Small intestine (tissue), 7 donors: Measurements from ENCODE around the gene TSPAN9. TPM values are rescaled to one million over a fixed set of nuclear protein-coding genes. Genes with fewer than 3 reads are reported as not detected.

Source experiments
- DNase-seq, 2 donors: peaks; one replicate each; pipeline versions ENCODE4 v3.0.0 to v3.0.0-alpha.2; 2013
- FAIRE-seq: peaks from 2 replicates; lab custom pipeline; 2012; peaks lifted over from hg19 to GRCh38; lab: Jason Lieb, UNC
- H3K27ac ChIP-seq, 3 donors: one replicate each; pipeline ENCODE4 v1.5.1; 2013; ENCODE audit warnings: low read length in 2 of 3, mild to moderate bottlenecking in 2 of 3, control low read depth in 1 of 3, inconsistent platforms in 1 of 3, low read depth in 1 of 3, moderate library complexity in 1 of 3
- H3K27me3 ChIP-seq, 3 donors: one replicate each; pipeline ENCODE4 v1.6.1; 2013; ENCODE audit warnings: low read length in 3 of 3, inconsistent platforms in 1 of 3; ENCODE audit not compliant: control insufficient read depth in 3 of 3, insufficient read depth in 3 of 3
- H3K36me3 ChIP-seq, 3 donors: one replicate each; pipeline ENCODE4 v1.6.1; 2013; ENCODE audit warnings: low read length in 3 of 3, inconsistent platforms in 1 of 3, low read depth in 1 of 3, mild to moderate bottlenecking in 1 of 3, moderate library complexity in 1 of 3; ENCODE audit not compliant: control insufficient read depth in 3 of 3, insufficient read depth in 2 of 3
- H3K4me1 ChIP-seq, 3 donors: one replicate each; pipeline ENCODE4 v1.6.1; 2013; ENCODE audit warnings: low read length in 2 of 3, inconsistent platforms in 1 of 3, low read depth in 1 of 3, mild to moderate bottlenecking in 1 of 3, moderate library complexity in 1 of 3; ENCODE audit not compliant: control insufficient read depth in 3 of 3, insufficient read depth in 2 of 3
- H3K4me3 ChIP-seq, 3 donors: one replicate each; pipeline ENCODE4 v1.5.1; 2013; ENCODE audit warnings: low read length in 3 of 3, control low read depth in 1 of 3, inconsistent platforms in 1 of 3, low read depth in 1 of 3, mild to moderate bottlenecking in 1 of 3, moderate library complexity in 1 of 3
- H3K9me3 ChIP-seq, 2 donors: one replicate each; pipeline ENCODE4 v1.6.1; 2013; ENCODE audit warnings: low read depth in 1 of 2, low read length in 1 of 2; ENCODE audit not compliant: control insufficient read depth in 2 of 2, insufficient read depth in 1 of 2
- WGBS, 3 donors: extraction: QIAGEN DNeasy Blood & Tissue Kit; methylation state at CpG; one replicate each; pipeline ENCODE4 v1.1.7; 2013; 5-methylcytosine and 5-hydroxymethylcytosine counted together
- polyA plus RNA-seq, 4 donors: library from polyadenylated mRNA; stranded (reverse) in 3 of 4; unstranded in 1 of 4; fragments of 200-250 nt in 3 of 4; fragments of 120-200 nt in 1 of 4; gene quantifications; one replicate each; pipeline versions ENCODE4 v1.2.1 to v1.2.3, GENCODE V29; 2013
- donor health status: healthy with polysubstance abuse.
- donor health status: control.
- donor health status: control.
- donor health status: Bipolar disorder and iron deficiency.
- donor health status: healthy.

TSPAN9 gene
- polyA plus RNA-seq, 4 donors, result 1.3 to 25.5 (median 12.8) TPM

- peaks cover 0 to 14% (median 0%) of the 10 kb centered on the region in 3 donors for H3K36me3 ChIP-seq
- H3K4me1 ChIP-seq, result no peaks in the 10 kb centered on the region
- H3K4me3 ChIP-seq, result no peak overlapping the region
- FAIRE-seq (no peak), DNase-seq (no peak)
- no peaks in the 10 kb centered on the region for H3K27me3 ChIP-seq
- peaks cover 0 to 4% of the 10 kb centered on the region in 2 donors for H3K9me3 ChIP-seq
- no peak overlapping the region for H3K27ac ChIP-seq
- 63 to 76% (median 67%) methylated on average over 24 of the region's 24 CpGs for WGBS, 3 donors
Observed at GRCh38 chr12:3130057-3130830, 53.1 kb downstream of the TSPAN9 start.

DNA sequence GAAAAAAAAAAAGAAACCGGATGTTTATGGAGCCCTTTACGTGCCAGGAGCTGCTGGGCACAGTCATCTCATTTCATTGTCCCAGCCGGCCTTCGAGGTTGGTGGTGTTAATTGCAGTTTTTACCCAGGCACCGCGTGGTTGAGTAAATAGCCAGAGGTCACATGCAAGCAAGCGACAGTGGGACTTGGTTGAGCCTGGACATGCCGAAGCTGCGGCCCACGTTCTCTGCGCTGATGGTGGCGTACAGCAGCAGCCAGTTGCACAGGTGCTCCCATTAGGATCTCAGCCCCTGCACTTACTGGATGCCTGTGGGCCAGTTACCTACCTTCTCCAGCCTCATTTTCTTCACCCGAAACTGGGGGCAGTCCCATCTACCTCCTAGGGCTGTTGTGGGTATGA is 54.0 kb downstream of the TSPAN9 start:
- H3K4me3 ChIP-seq, result no peak overlapping the region
- no peak for DNase-seq
- WGBS, 3 donors, result 77 to 86% (median 86%) methylated on average over 13 of the region's 13 CpGs
- H3K9me3 ChIP-seq, result no peaks in the 10 kb centered on the region
- H3K4me1 ChIP-seq, result peaks cover 0 to 2% (median 0%) of the 10 kb centered on the region in 3 donors
- H3K27ac ChIP-seq, result no peak overlapping the region
- no peaks in the 10 kb centered on the region for H3K27me3 ChIP-seq
- no peak for FAIRE-seq
- H3K36me3 ChIP-seq, result peaks cover 0 to 19% (median 0%) of the 10 kb centered on the region in 3 donors

- H3K4me1 ChIP-seq, result peaks cover 0 to 2% (median 0%) of the 10 kb centered on the region in 3 donors
- no peak overlapping the region for H3K27ac ChIP-seq
- 59 to 67% (median 65%) methylated on average over 21 of the region's 21 CpGs for WGBS, 3 donors
- no peak overlapping the region for H3K4me3 ChIP-seq
- no peak for FAIRE-seq
- H3K36me3 ChIP-seq, result peaks cover 0 to 20% (median 0%) of the 10 kb centered on the region in 3 donors
- DNase-seq, result no peak
- H3K9me3 ChIP-seq, result no peaks in the 10 kb centered on the region
- no peaks in the 10 kb centered on the region for H3K27me3 ChIP-seq
Observed at GRCh38 chr12:3132636-3133404, 55.6 kb downstream of the TSPAN9 start.

GRCh38 chr12:3133405-3133783 is 56.2 kb downstream of the TSPAN9 start:
- Histone ChIP-seq H3K4me3 (no peak overlapping the region), H3K27ac (no peak overlapping the region), H3K36me3 (peaks cover 0 to 18% (median 0%) of the 10 kb centered on the region in 3 donors), H3K4me1 (peaks cover 0 to 2% (median 0%) of the 10 kb centered on the region in 3 donors), H3K27me3 (no peaks in the 10 kb centered on the region), H3K9me3 (no peaks in the 10 kb centered on the region)
- DNase-seq (no peak), FAIRE-seq (no peak)

GRCh38 chr12:3134126-3134525 is 56.9 kb downstream of the TSPAN9 start:
- no peak for FAIRE-seq

DNA sequence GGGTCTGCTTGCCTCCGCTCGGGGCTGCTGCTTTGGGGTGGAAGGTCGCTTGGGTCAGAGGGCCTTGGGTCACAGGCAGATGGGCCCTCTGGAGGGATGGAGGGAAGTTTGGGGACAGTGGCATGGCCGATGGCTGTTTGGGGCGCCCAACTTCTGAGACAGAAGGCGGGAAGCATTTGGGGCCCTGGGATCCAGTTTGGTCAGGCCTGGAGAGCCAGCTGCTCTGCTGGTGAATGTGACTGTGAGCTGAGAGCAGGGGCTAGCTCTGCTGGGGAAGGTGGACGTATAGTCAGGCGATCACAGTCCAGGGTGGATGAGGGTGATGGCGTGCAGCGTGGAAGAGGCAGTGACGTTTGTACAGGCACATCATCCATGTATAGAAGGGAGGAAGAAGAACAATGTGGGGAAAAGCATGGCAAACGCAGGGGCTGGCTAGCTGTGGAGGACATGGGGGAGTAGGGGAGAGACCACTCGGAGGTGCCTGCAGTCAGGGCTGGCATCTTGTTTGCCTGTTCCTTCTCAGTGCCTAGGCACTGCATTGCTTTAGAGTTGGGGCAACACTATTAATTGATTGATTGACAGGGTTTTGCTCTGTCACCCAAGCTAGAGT is 57.5 kb downstream of the TSPAN9 start:
- Histone ChIP-seq H3K4me3 (no peak overlapping the region), H3K27me3 (no peaks in the 10 kb centered on the region), H3K4me1 (peaks cover 0 to 2% (median 0%) of the 10 kb centered on the region in 3 donors), H3K9me3 (no peaks in the 10 kb centered on the region), H3K36me3 (peaks cover 0 to 17% (median 0%) of the 10 kb centered on the region in 3 donors), H3K27ac (no peak overlapping the region)
- DNase-seq, result no peak
- FAIRE-seq, result no peak
- 83 to 92% (median 89%) methylated on average over 13 of the region's 13 CpGs for WGBS, 3 donors

More at GRCh38 chr12:3134126-3134525, 56.9 kb downstream of the TSPAN9 start:
- Histone ChIP-seq H3K4me3 (no peak overlapping the region), H3K9me3 (no peaks in the 10 kb centered on the region), H3K27ac (no peak overlapping the region), H3K36me3 (peaks cover 0 to 17% (median 0%) of the 10 kb centered on the region in 3 donors), H3K27me3 (no peaks in the 10 kb centered on the region), H3K4me1 (peaks cover 0 to 2% (median 0%) of the 10 kb centered on the region in 3 donors)
- DNase-seq, result no peak
- 81 to 84% (median 82%) methylated on average over 6 of the region's 6 CpGs for WGBS, 3 donors

GRCh38 chr12:3135522-3136461 is 58.6 kb downstream of the TSPAN9 start:
- no peaks in the 10 kb centered on the region for H3K27me3 ChIP-seq
- no peak overlapping the region for H3K27ac ChIP-seq
- peaks cover 0 to 14% (median 0%) of the 10 kb centered on the region in 3 donors for H3K36me3 ChIP-seq
- no peak for FAIRE-seq
- WGBS, 3 donors, result 72 to 75% (median 73%) methylated on average over 19 of the region's 19 CpGs
- H3K4me1 ChIP-seq, result peaks cover 0 to 2% (median 0%) of the 10 kb centered on the region in 3 donors
- no peaks in the 10 kb centered on the region for H3K9me3 ChIP-seq
- H3K4me3 ChIP-seq, result no peak overlapping the region
- DNase-seq, result peak; percentile 66 to 80
